ENCODE measurements around the gene EXOC3. TPM values are rescaled to one million over a fixed set of nuclear protein-coding genes. Genes with fewer than 3 reads are reported as not detected.

EXOC3 gene
- total RNA-seq, 1 donor from 2014 or later, result 46.2 TPM

DNA sequence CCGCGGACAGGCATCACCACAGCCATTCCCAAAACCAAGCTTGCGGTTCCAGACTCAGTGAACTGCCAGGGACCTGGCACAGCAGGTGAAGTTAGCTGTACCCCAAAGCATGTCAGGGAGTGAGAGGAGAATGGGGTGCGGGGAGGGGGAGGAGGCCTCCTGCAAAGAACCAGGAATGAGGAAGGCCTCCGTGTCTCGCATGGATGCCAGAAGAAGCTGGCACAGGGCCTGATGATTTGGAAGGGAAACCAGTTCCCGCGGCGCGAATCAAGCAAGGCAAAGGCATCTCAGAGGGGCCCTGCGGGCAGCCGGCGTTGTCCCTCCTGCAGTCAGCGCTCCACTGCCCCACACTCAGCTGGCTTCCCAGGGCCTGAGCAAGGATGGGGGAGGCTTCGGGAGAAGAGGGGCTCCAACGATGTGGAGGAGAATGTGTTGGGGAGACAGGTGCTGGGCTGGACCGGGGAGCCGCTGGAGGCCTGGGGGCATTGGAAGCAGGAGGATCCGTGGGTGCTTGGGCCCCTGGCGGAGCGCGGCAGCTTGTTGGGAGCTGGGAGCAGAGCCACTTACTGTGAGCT, 66.7 kb downstream of the EXOC3 start:
- H3K36me3 ChIP-seq, result no peaks in the 10 kb centered on the region
- no peak overlapping the region for H3K4me3 ChIP-seq
- intact Hi-C loops (cut with micrococcal nuclease), result no loop called here
- H3K9me3 ChIP-seq (replicated peaks), result no peaks in the 10 kb centered on the region
- no peak for DNase-seq
- H3K4me1 ChIP-seq, result no peaks in the 10 kb centered on the region
- TF ChIP-seq, protein P1, sequence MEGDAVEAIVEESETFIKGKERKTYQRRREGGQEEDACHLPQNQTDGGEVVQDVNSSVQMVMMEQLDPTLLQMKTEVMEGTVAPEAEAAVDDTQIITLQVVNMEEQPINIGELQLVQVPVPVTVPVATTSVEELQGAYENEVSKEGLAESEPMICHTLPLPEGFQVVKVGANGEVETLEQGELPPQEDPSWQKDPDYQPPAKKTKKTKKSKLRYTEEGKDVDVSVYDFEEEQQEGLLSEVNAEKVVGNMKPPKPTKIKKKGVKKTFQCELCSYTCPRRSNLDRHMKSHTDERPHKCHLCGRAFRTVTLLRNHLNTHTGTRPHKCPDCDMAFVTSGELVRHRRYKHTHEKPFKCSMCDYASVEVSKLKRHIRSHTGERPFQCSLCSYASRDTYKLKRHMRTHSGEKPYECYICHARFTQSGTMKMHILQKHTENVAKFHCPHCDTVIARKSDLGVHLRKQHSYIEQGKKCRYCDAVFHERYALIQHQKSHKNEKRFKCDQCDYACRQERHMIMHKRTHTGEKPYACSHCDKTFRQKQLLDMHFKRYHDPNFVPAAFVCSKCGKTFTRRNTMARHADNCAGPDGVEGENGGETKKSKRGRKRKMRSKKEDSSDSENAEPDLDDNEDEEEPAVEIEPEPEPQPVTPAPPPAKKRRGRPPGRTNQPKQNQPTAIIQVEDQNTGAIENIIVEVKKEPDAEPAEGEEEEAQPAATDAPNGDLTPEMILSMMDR (IDR thresholded peaks at IDR 0.05; ENCODE audit: borderline replicate concordance), result no peak
- H3K27me3 ChIP-seq (ENCODE audit: low read depth), result peaks cover 74% of the 10 kb centered on the region
- no peak overlapping the region for H3K27ac ChIP-seq (replicated peaks)

DNA sequence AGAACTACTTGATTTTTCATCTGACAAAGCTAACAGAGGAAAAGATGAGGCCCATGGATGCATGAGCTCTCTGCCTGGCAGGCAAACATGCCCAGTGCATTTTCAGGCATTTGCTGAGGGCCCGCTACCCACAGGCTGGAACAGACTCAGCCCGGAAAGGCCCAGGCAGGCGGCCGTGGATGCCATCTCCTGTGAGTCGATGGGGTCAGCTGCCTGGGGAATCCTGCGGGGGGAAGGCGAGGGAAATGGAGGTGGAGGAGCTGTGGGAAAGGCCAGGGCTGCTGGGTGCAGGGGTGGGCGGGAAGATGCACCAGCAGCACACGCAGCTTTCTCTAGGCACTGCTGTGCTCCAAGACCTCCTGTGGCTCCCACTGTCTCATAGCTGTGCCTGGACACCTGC, 67.5 kb downstream of the EXOC3 start:
- DNase-seq, result no peak
- H3K27me3 ChIP-seq (ENCODE audit: low read depth), result peaks cover 79% of the 10 kb centered on the region
- H3K9me3 ChIP-seq (replicated peaks), result no peaks in the 10 kb centered on the region
- intact Hi-C loops (cut with micrococcal nuclease), result no loop called here
- no peak overlapping the region for H3K27ac ChIP-seq (replicated peaks)
- TF ChIP-seq, protein P1 (IDR thresholded peaks at IDR 0.05; ENCODE audit: borderline replicate concordance), result no peak
- H3K4me3 ChIP-seq, result no peak overlapping the region
- no peaks in the 10 kb centered on the region for H3K4me1 ChIP-seq
- no peaks in the 10 kb centered on the region for H3K36me3 ChIP-seq

- peaks cover 77% of the 10 kb centered on the region for H3K27me3 ChIP-seq (ENCODE audit: low read depth)
- TF ChIP-seq, protein P1 (IDR thresholded peaks at IDR 0.05; ENCODE audit: borderline replicate concordance), result no peak
- intact Hi-C loops (cut with micrococcal nuclease), result no loop called here
- no peaks in the 10 kb centered on the region for H3K9me3 ChIP-seq (replicated peaks)
- no peak overlapping the region for H3K4me3 ChIP-seq
- DNase-seq, result no peak
- no peak overlapping the region for H3K27ac ChIP-seq (replicated peaks)
- H3K36me3 ChIP-seq, result no peaks in the 10 kb centered on the region
- no peaks in the 10 kb centered on the region for H3K4me1 ChIP-seq
Observed at GRCh38 chr5:511476-511875, 68.5 kb downstream of the EXOC3 start.

DNA sequence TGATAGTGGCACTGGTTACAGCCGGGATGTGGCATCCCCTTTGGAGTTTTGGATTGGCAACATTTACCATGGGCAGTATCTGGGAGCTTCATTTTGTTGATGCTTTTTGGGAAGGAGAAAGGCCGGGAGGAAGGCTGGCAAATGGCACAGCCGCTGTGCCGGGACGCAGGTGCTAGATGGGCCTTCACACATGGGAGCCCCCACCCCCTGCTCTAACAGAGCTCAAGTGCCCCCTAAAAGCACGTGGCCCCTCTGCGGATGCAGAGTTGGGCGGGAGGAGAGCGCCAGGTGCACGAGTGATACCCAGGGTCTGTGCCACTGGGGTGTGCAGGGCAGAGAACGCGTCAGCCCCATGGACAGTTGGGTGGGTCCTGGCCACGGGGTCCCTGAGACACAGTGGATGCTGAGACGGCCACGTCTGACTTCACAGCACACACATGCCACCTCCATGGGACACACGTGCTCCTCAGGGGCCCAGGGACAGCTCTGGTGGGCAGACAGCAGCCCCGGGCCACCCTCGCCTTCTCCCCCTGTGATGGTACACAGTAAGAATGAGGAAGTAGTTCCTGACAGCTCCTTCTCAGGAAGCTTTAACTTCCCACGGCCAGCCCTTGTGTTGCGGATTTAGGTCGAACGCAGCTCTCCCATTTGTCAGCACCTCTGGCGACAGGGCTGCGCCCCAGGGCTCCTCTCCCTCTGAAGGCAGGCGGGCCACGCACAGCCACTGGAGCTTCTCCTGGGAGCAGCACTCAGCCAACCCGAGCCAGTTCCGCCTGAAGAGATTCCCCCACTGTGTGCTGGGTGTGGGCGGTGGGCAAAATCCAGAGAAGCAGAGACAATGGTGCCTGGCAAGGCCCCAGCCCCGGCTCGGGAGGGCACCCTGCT, 70.5 kb downstream of the EXOC3 start:
- H3K9me3 ChIP-seq (replicated peaks), result no peaks in the 10 kb centered on the region
- H3K36me3 ChIP-seq, result no peaks in the 10 kb centered on the region
- H3K4me1 ChIP-seq, result no peaks in the 10 kb centered on the region
- H3K27ac ChIP-seq (replicated peaks), result no peak overlapping the region
- DNase-seq, result no peak
- peaks cover 89% of the 10 kb centered on the region for H3K27me3 ChIP-seq (ENCODE audit: low read depth)
- no peak overlapping the region for H3K4me3 ChIP-seq
- TF ChIP-seq, protein P1 (IDR thresholded peaks at IDR 0.05; ENCODE audit: borderline replicate concordance), result no peak
- intact Hi-C loops (cut with micrococcal nuclease), result no loop called here

DNA sequence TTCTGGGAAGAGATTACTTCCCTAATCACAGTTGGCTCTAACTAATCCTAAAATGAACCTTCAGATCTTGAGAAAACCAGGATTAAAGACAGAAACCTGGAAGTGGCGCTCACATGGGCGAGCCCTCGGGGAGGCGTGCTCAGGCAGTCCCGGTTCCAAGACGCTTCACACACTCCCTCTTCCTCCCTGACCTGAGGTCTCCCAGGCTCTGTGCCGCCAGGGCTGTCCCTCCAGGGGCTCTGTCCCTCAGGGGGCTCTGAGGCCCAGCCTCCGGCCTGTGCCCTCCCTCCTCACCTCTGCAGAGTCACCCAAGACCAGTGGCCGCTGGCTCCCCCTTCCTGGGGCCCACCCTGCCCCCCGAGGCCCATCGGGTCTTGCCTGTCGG, 71.1 kb downstream of the EXOC3 start:
- no peak overlapping the region for H3K27ac ChIP-seq (replicated peaks)
- no peak for DNase-seq
- peaks cover 89% of the 10 kb centered on the region for H3K27me3 ChIP-seq (ENCODE audit: low read depth)
- no peak overlapping the region for H3K4me3 ChIP-seq
- H3K9me3 ChIP-seq (replicated peaks), result no peaks in the 10 kb centered on the region
- H3K36me3 ChIP-seq, result no peaks in the 10 kb centered on the region
- TF ChIP-seq, protein P1 (IDR thresholded peaks at IDR 0.05; ENCODE audit: borderline replicate concordance), result no peak
- intact Hi-C loops (cut with micrococcal nuclease), result no loop called here
- no peaks in the 10 kb centered on the region for H3K4me1 ChIP-seq
